Lower lobe of right lung (tissue), 2 donors: Measurements from ENCODE around the gene MIGA2. TPM values are rescaled to one million over a fixed set of nuclear protein-coding genes. Genes with fewer than 3 reads are reported as not detected.

Experiments
- ATAC-seq, 2 donors: fragments of 200-7000 bp; cut with Tn5 transposase; one replicate each; pipeline ENCODE4 v1.9.1; 2020 to 2022; ENCODE audit warnings: mild to moderate bottlenecking in 2 of 2, moderate library complexity in 2 of 2
- DNase-seq: peaks from one replicate; pipeline ENCODE4 v3.0.0-alpha.2; 2020
- H3K27ac ChIP-seq: fragments of 200-600 bp; one replicate; pipeline ENCODE4 v1.8.0; 2022
- H3K27me3 ChIP-seq: fragments of 200-600 bp; one replicate; pipeline ENCODE4 v1.8.0; 2022; ENCODE audit warnings: low read depth
- H3K36me3 ChIP-seq: fragments of 200-600 bp; one replicate; pipeline ENCODE4 v1.8.0; 2022; ENCODE audit warnings: mild to moderate bottlenecking
- H3K4me1 ChIP-seq: fragments of 200-600 bp; one replicate; pipeline ENCODE4 v1.8.0; 2022
- H3K4me3 ChIP-seq: fragments of 200-600 bp; one replicate; pipeline ENCODE4 v1.8.0; 2022; ENCODE audit warnings: mild to moderate bottlenecking
- H3K9me3 ChIP-seq: fragments of 200-600 bp; one replicate; pipeline ENCODE4 v1.8.0; 2022
- intact Hi-C: fragments of 100-400 bp; cut with DNase I; formaldehyde crosslinking; loops from one replicate; pipeline ENCODE4 v1.11.0; 2022
- total RNA-seq: library from RNA; stranded (reverse); fragmentation: NEBNext Ultra II Directional; extraction: Animal tissue kit (Norgen Biotek cat#: 25700); gene quantifications from one replicate; pipeline ENCODE4 v1.2.1, GENCODE V29; 2021
- TF ChIP-seq, protein P1 (sequence below): fragments of 200-600 bp; IDR thresholded peaks from one replicate; pipeline ENCODE4 v1.8.0; 2022; ENCODE audit warnings: antibody characterized with exemption, mild to moderate bottlenecking
- donor health status: DM: no; HTN: yes; CAD: no; lungs with severe emphysema.

The MIGA2 gene
- total RNA-seq, 1 donor from 2014 or later, result 21.2 TPM

DNA sequence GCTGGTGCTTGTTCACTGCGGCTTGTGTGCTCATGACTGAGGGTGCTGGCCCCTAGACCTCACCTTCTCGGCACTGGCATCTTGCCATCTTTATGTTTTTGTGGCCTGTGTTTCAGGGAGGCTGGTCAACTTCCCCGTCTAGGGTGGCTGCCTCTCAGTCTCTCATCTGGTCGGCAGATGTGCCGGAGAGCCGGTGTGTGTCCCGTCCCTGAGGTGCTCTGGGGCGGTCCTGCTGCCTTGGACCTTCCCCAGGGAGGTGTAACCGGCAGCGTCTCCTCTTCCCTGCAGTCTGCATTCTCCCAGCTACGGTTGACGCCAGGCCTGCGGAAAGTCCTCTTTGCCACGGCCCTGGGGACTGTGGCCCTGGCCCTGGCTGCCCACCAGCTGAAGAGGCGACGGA, 5.6 kb downstream of the MIGA2 start:
- Histone ChIP-seq H3K9me3 (no peaks in the 10 kb centered on the region), H3K4me3 (no peak overlapping the region), H3K27ac (no peak overlapping the region), H3K27me3 (no peaks in the 10 kb centered on the region), H3K4me1 (peaks cover 15% of the 10 kb centered on the region), H3K36me3 (peaks cover 71% of the 10 kb centered on the region)
- no peak for ATAC-seq
- intact Hi-C loops, result no loop called here
- TF ChIP-seq, protein P1, sequence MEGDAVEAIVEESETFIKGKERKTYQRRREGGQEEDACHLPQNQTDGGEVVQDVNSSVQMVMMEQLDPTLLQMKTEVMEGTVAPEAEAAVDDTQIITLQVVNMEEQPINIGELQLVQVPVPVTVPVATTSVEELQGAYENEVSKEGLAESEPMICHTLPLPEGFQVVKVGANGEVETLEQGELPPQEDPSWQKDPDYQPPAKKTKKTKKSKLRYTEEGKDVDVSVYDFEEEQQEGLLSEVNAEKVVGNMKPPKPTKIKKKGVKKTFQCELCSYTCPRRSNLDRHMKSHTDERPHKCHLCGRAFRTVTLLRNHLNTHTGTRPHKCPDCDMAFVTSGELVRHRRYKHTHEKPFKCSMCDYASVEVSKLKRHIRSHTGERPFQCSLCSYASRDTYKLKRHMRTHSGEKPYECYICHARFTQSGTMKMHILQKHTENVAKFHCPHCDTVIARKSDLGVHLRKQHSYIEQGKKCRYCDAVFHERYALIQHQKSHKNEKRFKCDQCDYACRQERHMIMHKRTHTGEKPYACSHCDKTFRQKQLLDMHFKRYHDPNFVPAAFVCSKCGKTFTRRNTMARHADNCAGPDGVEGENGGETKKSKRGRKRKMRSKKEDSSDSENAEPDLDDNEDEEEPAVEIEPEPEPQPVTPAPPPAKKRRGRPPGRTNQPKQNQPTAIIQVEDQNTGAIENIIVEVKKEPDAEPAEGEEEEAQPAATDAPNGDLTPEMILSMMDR, result no peak
- no peak for DNase-seq

DNA sequence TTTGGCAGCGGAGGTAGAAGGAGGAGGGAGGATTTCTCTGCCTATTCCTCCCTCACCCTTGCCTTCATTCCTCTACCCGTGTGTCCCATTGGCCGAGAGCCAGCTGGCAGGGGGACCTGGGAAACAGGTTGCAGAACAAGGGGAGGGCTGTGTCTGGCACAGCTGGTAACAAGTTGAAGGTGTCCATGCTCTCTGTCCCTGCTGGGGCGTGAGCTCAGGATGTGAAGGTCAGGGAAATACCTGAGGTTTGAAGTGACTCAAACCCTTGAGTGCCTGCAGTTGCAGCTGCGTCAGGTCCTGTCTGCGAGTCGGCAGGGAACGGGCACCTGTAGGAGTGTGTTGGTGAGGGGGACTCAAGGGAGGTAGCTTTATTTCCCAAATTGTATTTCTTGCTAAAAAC, 16.2 kb downstream of the MIGA2 start:
- no peak overlapping the region for H3K27ac ChIP-seq
- H3K36me3 ChIP-seq, result peaks cover 83% of the 10 kb centered on the region
- ATAC-seq, result peak; percentile 94
- intact Hi-C loops, result no loop called here
- H3K4me3 ChIP-seq, result no peak overlapping the region
- DNase-seq, result peak; percentile 87
- no peaks in the 10 kb centered on the region for H3K9me3 ChIP-seq
- no peaks in the 10 kb centered on the region for H3K27me3 ChIP-seq
- TF ChIP-seq, protein P1, result no peak
- no peaks in the 10 kb centered on the region for H3K4me1 ChIP-seq

DNA sequence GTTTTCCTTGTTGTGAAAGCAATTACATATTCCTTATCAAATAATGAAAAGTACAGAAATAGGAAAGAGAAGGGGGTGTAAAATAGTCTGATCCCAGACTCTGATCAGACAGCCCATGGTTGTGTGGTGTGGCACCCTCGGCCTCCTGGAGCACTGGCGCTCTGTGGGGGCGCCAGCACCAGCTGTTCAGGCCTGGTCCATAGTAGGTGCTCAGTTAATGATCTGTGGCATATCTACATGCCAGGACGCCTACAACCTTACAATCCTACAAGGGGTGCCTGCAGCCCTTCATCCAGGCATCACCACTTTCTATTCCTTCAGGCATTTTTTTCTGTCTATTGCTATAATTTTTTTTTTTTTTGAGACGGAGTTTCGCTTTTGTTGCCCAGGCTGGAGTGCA, 16.6 kb downstream of the MIGA2 start:
- Histone ChIP-seq H3K4me3 (no peak overlapping the region), H3K9me3 (no peaks in the 10 kb centered on the region), H3K27ac (no peak overlapping the region), H3K4me1 (no peaks in the 10 kb centered on the region), H3K27me3 (no peaks in the 10 kb centered on the region), H3K36me3 (peaks cover 79% of the 10 kb centered on the region)
- intact Hi-C loops, result no loop called here
- TF ChIP-seq, protein P1, result no peak
- DNase-seq (no peak), ATAC-seq (peak in 1 of 2 donors; percentile 16)

DNA sequence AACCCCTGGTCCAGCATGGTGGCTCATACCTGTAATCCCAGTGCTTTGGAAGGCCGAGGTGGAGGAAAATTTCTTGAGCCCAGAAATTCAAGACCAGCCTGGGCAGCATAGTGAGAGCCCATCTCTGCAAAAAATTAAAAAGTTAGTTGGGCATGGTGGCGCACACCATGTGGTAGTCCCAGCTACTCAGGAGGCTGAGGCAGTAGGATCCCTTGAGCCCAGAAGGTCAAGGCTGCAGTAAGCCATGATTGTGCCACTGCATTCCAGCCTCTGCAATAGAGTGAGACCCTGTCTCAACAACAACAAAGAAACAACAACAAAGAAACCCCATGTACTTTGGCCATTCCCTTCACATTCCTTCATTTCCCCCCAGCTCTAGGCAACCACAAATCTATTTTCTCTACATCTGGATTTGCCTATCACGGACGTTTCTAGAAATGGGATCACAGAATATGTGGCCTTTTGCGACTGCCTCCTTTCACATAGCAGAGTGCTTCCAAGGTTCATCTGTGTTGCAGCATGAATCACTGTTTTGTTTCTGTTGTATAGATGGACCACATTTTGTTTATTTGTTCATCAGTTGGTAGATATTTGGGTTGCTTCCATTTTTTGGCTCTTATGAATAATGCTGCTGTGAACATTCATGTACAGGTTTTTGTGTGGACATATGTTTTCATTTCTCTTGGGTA, 17.9 kb downstream of the MIGA2 start:
- Histone ChIP-seq H3K27ac (no peak overlapping the region), H3K4me3 (no peak overlapping the region), H3K36me3 (peaks cover 71% of the 10 kb centered on the region), H3K4me1 (no peaks in the 10 kb centered on the region), H3K9me3 (no peaks in the 10 kb centered on the region), H3K27me3 (no peaks in the 10 kb centered on the region)
- intact Hi-C loops, result no loop called here
- DNase-seq, result no peak
- no peak for ATAC-seq
- TF ChIP-seq, protein P1, result no peak

DNA sequence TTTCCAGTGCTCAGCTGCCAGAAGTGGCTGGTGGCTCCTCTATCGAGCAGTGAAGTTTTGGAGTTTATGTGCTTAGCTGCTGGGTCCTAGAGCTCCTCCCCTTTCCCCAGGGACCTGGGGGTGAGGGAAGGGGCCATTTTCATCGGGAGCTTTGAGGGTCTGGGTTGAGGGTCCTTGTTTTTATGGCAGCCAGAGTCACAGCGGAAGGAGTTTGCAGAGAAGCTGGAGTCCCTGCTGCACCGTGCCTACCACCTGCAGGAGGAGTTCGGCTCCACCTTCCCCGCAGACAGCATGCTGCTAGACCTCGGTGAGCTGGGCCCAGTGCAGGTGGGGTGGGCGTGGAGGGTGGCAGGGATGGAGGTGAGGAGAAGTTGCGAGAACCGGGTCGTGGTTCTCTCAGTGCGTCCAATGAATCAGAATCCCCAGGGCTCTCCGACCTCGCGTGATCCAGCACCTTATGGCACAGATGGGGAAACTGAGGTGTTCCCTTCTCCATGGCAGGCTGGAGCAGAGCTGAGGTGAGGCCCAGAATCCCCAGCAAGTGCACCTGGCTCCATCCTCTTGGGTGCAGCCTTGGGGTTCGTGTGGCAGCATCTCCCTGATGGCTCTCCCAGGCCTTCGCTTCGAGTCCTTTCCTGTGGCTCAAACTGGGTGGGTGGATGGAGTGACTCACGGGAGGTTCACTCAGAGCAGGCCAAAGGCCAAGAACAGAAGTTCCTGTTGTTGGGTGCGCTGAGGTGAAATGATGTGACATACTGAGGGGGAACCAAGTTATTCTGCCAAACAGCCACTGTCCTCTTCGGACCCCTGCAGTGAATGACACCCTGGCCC, 22.8 kb downstream of the MIGA2 start:
- Histone ChIP-seq H3K27ac (no peak overlapping the region), H3K4me1 (no peaks in the 10 kb centered on the region), H3K9me3 (no peaks in the 10 kb centered on the region), H3K27me3 (no peaks in the 10 kb centered on the region), H3K36me3 (peaks cover 74% of the 10 kb centered on the region), H3K4me3 (no peak overlapping the region)
- ATAC-seq (peak; percentile 46 to 53), DNase-seq (no peak)
- intact Hi-C loops, result no loop called here
- TF ChIP-seq, protein P1, result no peak
